ENCODE results near the gene SLC31A1. TPM values are rescaled to one million over a fixed set of nuclear protein-coding genes. Genes with fewer than 3 reads are reported as not detected.

Gene SLC31A1
- 1 to 10 TPM; 4.1 to 4.2 TPM for total RNA-seq
- polyA plus RNA-seq: 1 to 10 TPM; 2.1 to 2.3 TPM

GRCh38 chr9:113221003-113221799, at the start of gene SLC31A1, which contains the start of gene FKBP15:
Gene SLC31A1 (plus strand): TSS chr9:113221544. CDS start chr9:113256149, 34,605 bp downstream.
Gene FKBP15 (minus strand): TSS chr9:113221277. CDS start chr9:113221243, 34 bp downstream.
- peak within 1 kb of the TSS; percentile 91 to 98 (median 96) for H3K27ac Mint-ChIP-seq
- H3K27me3 Mint-ChIP-seq: no peaks in the 10 kb centered on the region
- Histone ChIP-seq H3K36me3 (ENCODE audit: insufficient read depth, low read length) (no peaks in the 10 kb centered on the region), H3K9me3 (ENCODE audit: control insufficient read depth in 1 of 2, low read length in 2 of 2) (no peaks in the 10 kb centered on the region), H3K4me3 (ENCODE audit: low read length in 2 of 2) (peak within 1 kb of the TSS; percentile 89 to 91), H3K4me1 (ENCODE audit: insufficient read depth, low read length) (peaks cover 34% of the 10 kb centered on the region), H3K27me3 (ENCODE audit: insufficient read depth, low read length) (no peaks in the 10 kb centered on the region), H3K27ac (ENCODE audit: low read depth, low read length) (peak within 1 kb of the TSS; percentile 90)
- ChIA-PET CTCF (ENCODE audit: partially characterized antibody) (interaction anchor here (1.2 to 3.0 kb wide), 8 partner anchors 49 to 436 kb away, joined by 3 to 25 read pairs (median 4); partner anchors contain the start of genes CDC26 and PRPF4), POLR2A (ENCODE audit: partially characterized antibody) (interaction anchor here (1.0 to 4.0 kb wide), 6 partner anchors 11 to 189 kb away, joined by 4 to 26 read pairs (median 12); partner anchors contain the start of genes C9orf43, CDC26, HDHD3 and POLE3)
- H3K4me3 Mint-ChIP-seq: peak within 1 kb of the TSS; percentile 92 to 98 (median 96)
- intact Hi-C loops (cut with micrococcal nuclease): loop anchor here (1.0 to 10.0 kb wide), 5 partner anchors 54 to 846 kb away; partner anchors contain the start of genes C9orf43, CDC26, HDHD3 and POLE3
- H3K9me3 Mint-ChIP-seq: no peaks in the 10 kb centered on the region
- H3K4me1 Mint-ChIP-seq: peaks cover 28 to 48% (median 38%) of the 10 kb centered on the region in 4 donors
- peaks cover 0 to 15% of the 10 kb centered on the region in 2 donors for H3K36me3 Mint-ChIP-seq
- DNase-seq: peak; percentile 95 to 98 (median 97)

- no peaks in the 10 kb centered on the region for H3K9me3 ChIP-seq (ENCODE audit: control insufficient read depth in 1 of 2, low read length in 2 of 2)
- H3K27me3 Mint-ChIP-seq: no peaks in the 10 kb centered on the region
- H3K36me3 Mint-ChIP-seq: peaks cover 73 to 86% of the 10 kb centered on the region in 2 donors
- peaks cover 0 to 3% (median 0%) of the 10 kb centered on the region in 8 donors for H3K9me3 Mint-ChIP-seq
- ChIA-PET POLR2A (ENCODE audit: partially characterized antibody) (no interaction called here), CTCF (ENCODE audit: partially characterized antibody) (interaction anchor here (1.2 kb wide), 1 partner anchor 22 kb away, joined by 4 read pairs; the partner anchor contains the start of gene SLC31A2)
- peaks cover 56% of the 10 kb centered on the region for H3K36me3 ChIP-seq (ENCODE audit: insufficient read depth, low read length)
- no peak overlapping the region for H3K4me3 ChIP-seq (ENCODE audit: low read length in 2 of 2)
- intact Hi-C loops (cut with micrococcal nuclease): no loop called here
- DNase-seq: no peak
- no peaks in the 10 kb centered on the region for H3K4me1 ChIP-seq (ENCODE audit: insufficient read depth, low read length)
- H3K27ac ChIP-seq (ENCODE audit: low read depth, low read length): no peak overlapping the region
- no peaks in the 10 kb centered on the region for H3K27me3 ChIP-seq (ENCODE audit: insufficient read depth, low read length)
- H3K27ac Mint-ChIP-seq: no peak overlapping the region
- no peak overlapping the region for H3K4me3 Mint-ChIP-seq
- peaks cover 0 to 4% (median under 1%) of the 10 kb centered on the region in 4 donors for H3K4me1 Mint-ChIP-seq
Measured at GRCh38 chr9:113173341-113173740, 48.0 kb upstream of the SLC31A1 start.

GRCh38 chr9:113176803-113177202, 44.5 kb upstream of the SLC31A1 start:
- no peak overlapping the region for H3K27ac ChIP-seq (ENCODE audit: low read depth, low read length)
- ChIA-PET POLR2A (ENCODE audit: partially characterized antibody) (no interaction called here), CTCF (ENCODE audit: partially characterized antibody) (interaction anchor here (1.3 kb wide), 1 partner anchor 481 kb away, joined by 3 read pairs; no protein-coding TSS in a partner anchor)
- H3K4me1 ChIP-seq (ENCODE audit: insufficient read depth, low read length): no peaks in the 10 kb centered on the region
- H3K36me3 ChIP-seq (ENCODE audit: insufficient read depth, low read length): peaks cover 51% of the 10 kb centered on the region
- Mint-ChIP-seq H3K9me3 (peaks cover 0 to 3% (median 0%) of the 10 kb centered on the region in 8 donors), H3K36me3 (peaks cover 78 to 86% of the 10 kb centered on the region in 2 donors), H3K27ac (peak overlapping the region in 1 of 7 donors; percentile 22), H3K4me3 (no peak overlapping the region), H3K27me3 (no peaks in the 10 kb centered on the region), H3K4me1 (peaks cover 0 to 7% (median under 1%) of the 10 kb centered on the region in 4 donors)
- H3K27me3 ChIP-seq (ENCODE audit: insufficient read depth, low read length): no peaks in the 10 kb centered on the region
- H3K9me3 ChIP-seq (ENCODE audit: control insufficient read depth in 1 of 2, low read length in 2 of 2): no peaks in the 10 kb centered on the region
- intact Hi-C loops (cut with micrococcal nuclease): no loop called here
- DNase-seq: no peak
- H3K4me3 ChIP-seq (ENCODE audit: low read length in 2 of 2): no peak overlapping the region

GRCh38 chr9:113177251-113177650, 44.1 kb upstream of the SLC31A1 start:
- peaks cover 0 to 7% (median under 1%) of the 10 kb centered on the region in 4 donors for H3K4me1 Mint-ChIP-seq
- DNase-seq: no peak
- ChIA-PET CTCF (ENCODE audit: partially characterized antibody) (interaction anchor here (0.7 to 1.3 kb wide), 2 partner anchors 9 to 481 kb away, joined by 3 read pairs; no protein-coding TSS in a partner anchor), POLR2A (ENCODE audit: partially characterized antibody) (no interaction called here)
- peaks cover 56% of the 10 kb centered on the region for H3K36me3 ChIP-seq (ENCODE audit: insufficient read depth, low read length)
- no peak overlapping the region for H3K4me3 ChIP-seq (ENCODE audit: low read length in 2 of 2)
- no peaks in the 10 kb centered on the region for H3K27me3 ChIP-seq (ENCODE audit: insufficient read depth, low read length)
- H3K36me3 Mint-ChIP-seq: peaks cover 78 to 86% of the 10 kb centered on the region in 2 donors
- no peak overlapping the region for H3K27ac ChIP-seq (ENCODE audit: low read depth, low read length)
- intact Hi-C loops (cut with micrococcal nuclease): no loop called here
- H3K27ac Mint-ChIP-seq: no peak overlapping the region
- H3K9me3 Mint-ChIP-seq: peaks cover 0 to 3% (median 0%) of the 10 kb centered on the region in 8 donors
- no peaks in the 10 kb centered on the region for H3K4me1 ChIP-seq (ENCODE audit: insufficient read depth, low read length)
- no peaks in the 10 kb centered on the region for H3K27me3 Mint-ChIP-seq
- no peaks in the 10 kb centered on the region for H3K9me3 ChIP-seq (ENCODE audit: control insufficient read depth in 1 of 2, low read length in 2 of 2)
- no peak overlapping the region for H3K4me3 Mint-ChIP-seq

- H3K4me3 ChIP-seq (ENCODE audit: low read length in 2 of 2): no peak overlapping the region
- H3K4me1 ChIP-seq (ENCODE audit: insufficient read depth, low read length): no peaks in the 10 kb centered on the region
- DNase-seq: no peak
- no peaks in the 10 kb centered on the region for H3K27me3 ChIP-seq (ENCODE audit: insufficient read depth, low read length)
- no peak overlapping the region for H3K27ac ChIP-seq (ENCODE audit: low read depth, low read length)
- ChIA-PET CTCF (ENCODE audit: partially characterized antibody) (interaction anchor here (0.7 to 1.3 kb wide), 2 partner anchors 8 to 480 kb away, joined by 3 read pairs; no protein-coding TSS in a partner anchor), POLR2A (ENCODE audit: partially characterized antibody) (no interaction called here)
- Mint-ChIP-seq H3K27me3 (no peaks in the 10 kb centered on the region), H3K36me3 (peaks cover 77 to 86% of the 10 kb centered on the region in 2 donors), H3K27ac (peak overlapping the region in 2 of 7 donors; percentile 8 to 32), H3K4me3 (no peak overlapping the region), H3K9me3 (no peaks in the 10 kb centered on the region), H3K4me1 (peaks cover 0 to 7% (median under 1%) of the 10 kb centered on the region in 4 donors)
- peaks cover 56% of the 10 kb centered on the region for H3K36me3 ChIP-seq (ENCODE audit: insufficient read depth, low read length)
- intact Hi-C loops (cut with micrococcal nuclease): no loop called here
- no peaks in the 10 kb centered on the region for H3K9me3 ChIP-seq (ENCODE audit: control insufficient read depth in 1 of 2, low read length in 2 of 2)
Measured at GRCh38 chr9:113178087-113178486, 43.3 kb upstream of the SLC31A1 start.

GRCh38 chr9:113179839-113180238, 41.5 kb upstream of the SLC31A1 start:
- H3K27me3 Mint-ChIP-seq: no peaks in the 10 kb centered on the region
- DNase-seq: no peak
- H3K27ac Mint-ChIP-seq: no peak overlapping the region
- intact Hi-C loops (cut with micrococcal nuclease): no loop called here
- CTCF ChIA-PET (ENCODE audit: partially characterized antibody): interaction anchor here (0.8 to 1.3 kb wide), 2 partner anchors 9 to 29 kb away, joined by 3 read pairs; partner anchors contain the start of gene SLC31A2
- H3K4me3 Mint-ChIP-seq: no peak overlapping the region
- Histone ChIP-seq H3K27ac (ENCODE audit: low read depth, low read length) (no peak overlapping the region), H3K9me3 (ENCODE audit: control insufficient read depth in 1 of 2, low read length in 2 of 2) (no peaks in the 10 kb centered on the region), H3K4me1 (ENCODE audit: insufficient read depth, low read length) (no peaks in the 10 kb centered on the region), H3K4me3 (ENCODE audit: low read length in 2 of 2) (no peak overlapping the region), H3K36me3 (ENCODE audit: insufficient read depth, low read length) (peaks cover 60% of the 10 kb centered on the region), H3K27me3 (ENCODE audit: insufficient read depth, low read length) (no peaks in the 10 kb centered on the region)
- no peaks in the 10 kb centered on the region for H3K9me3 Mint-ChIP-seq
- POLR2A ChIA-PET (ENCODE audit: partially characterized antibody): interaction anchor here (1.0 kb wide), 1 partner anchor 29 kb away, joined by 3 read pairs; the partner anchor contains the start of gene SLC31A2
- peaks cover 81 to 90% of the 10 kb centered on the region in 2 donors for H3K36me3 Mint-ChIP-seq
- H3K4me1 Mint-ChIP-seq: peaks cover 0 to 7% (median under 1%) of the 10 kb centered on the region in 4 donors

GRCh38 chr9:113181165-113181564, 40.2 kb upstream of the SLC31A1 start:
- H3K9me3 Mint-ChIP-seq: no peaks in the 10 kb centered on the region
- H3K4me3 ChIP-seq (ENCODE audit: low read length in 2 of 2): no peak overlapping the region
- intact Hi-C loops (cut with micrococcal nuclease): no loop called here
- H3K36me3 Mint-ChIP-seq: peaks cover 84 to 89% of the 10 kb centered on the region in 2 donors
- H3K9me3 ChIP-seq (ENCODE audit: control insufficient read depth in 1 of 2, low read length in 2 of 2): no peaks in the 10 kb centered on the region
- peaks cover 73% of the 10 kb centered on the region for H3K36me3 ChIP-seq (ENCODE audit: insufficient read depth, low read length)
- ChIA-PET POLR2A (ENCODE audit: partially characterized antibody) (no interaction called here), CTCF (ENCODE audit: partially characterized antibody) (no interaction called here)
- H3K4me1 ChIP-seq (ENCODE audit: insufficient read depth, low read length): no peaks in the 10 kb centered on the region
- no peaks in the 10 kb centered on the region for H3K27me3 ChIP-seq (ENCODE audit: insufficient read depth, low read length)
- H3K27ac Mint-ChIP-seq: peak overlapping the region in 1 of 7 donors; percentile 10
- H3K27me3 Mint-ChIP-seq: no peaks in the 10 kb centered on the region
- H3K4me3 Mint-ChIP-seq: no peak overlapping the region
- DNase-seq: no peak
- H3K27ac ChIP-seq (ENCODE audit: low read depth, low read length): no peak overlapping the region
- H3K4me1 Mint-ChIP-seq: peaks cover 0 to 7% (median 3%) of the 10 kb centered on the region in 4 donors

Data from CD4-positive, alpha-beta memory T cell (primary cell).